Endothelial cell of umbilical vein (primary cell): Measurements from ENCODE around the gene ZNF688.

Experiments
- EZH2 ChIP-seq: IDR thresholded peaks from 2 replicates; pipeline ENCODE4 v1.6.1; 2012; ENCODE audit warnings: borderline replicate concordance, low read depth, mild to moderate bottlenecking, moderate library complexity, low read length, inconsistent platforms; ENCODE audit not compliant: severe bottlenecking
- FOS ChIP-seq: IDR thresholded peaks from 2 replicates; pipeline ENCODE4 v1.6.1; 2011; ENCODE audit warnings: mild to moderate bottlenecking, low read length, moderate library complexity, borderline replicate concordance; ENCODE audit not compliant: insufficient read depth
- GATA2 ChIP-seq: IDR thresholded peaks from 2 replicates; pipeline ENCODE4 v1.7.0; 2011; ENCODE audit warnings: low read depth, mild to moderate bottlenecking, moderate library complexity, mixed read lengths, low read length; ENCODE audit not compliant: insufficient read length, insufficient read depth
- JUN ChIP-seq: IDR thresholded peaks from 2 replicates; pipeline ENCODE4 v1.6.1; 2011; ENCODE audit warnings: borderline replicate concordance, low read depth; ENCODE audit not compliant: insufficient read length, insufficient read depth
- POLR2A ChIP-seq: IDR thresholded peaks from 2 replicates; pipeline ENCODE4 v1.6.1; 2012; ENCODE audit warnings: low read depth, mild to moderate bottlenecking, control low read depth, low read length
- POLR2AphosphoS5 ChIP-seq: IDR thresholded peaks from 2 replicates; pipeline ENCODE4 v1.6.1; 2012; ENCODE audit warnings: low read depth, mild to moderate bottlenecking, control low read depth, low read length, moderate library complexity; ENCODE audit not compliant: insufficient read depth
- TF ChIP-seq, protein P1 (sequence below), 2 donors: IDR thresholded peaks; 1 replicate in 1 of 2; 2 replicates in 1 of 2; pipeline ENCODE4 v1.5.1; 2011; ENCODE audit warnings: low read length in 2 of 2, mild to moderate bottlenecking in 2 of 2, moderate library complexity in 2 of 2, control low read depth in 1 of 2, inconsistent platforms in 1 of 2, low read depth in 1 of 2; ENCODE audit not compliant: insufficient read depth in 1 of 2; ENCODE audit errors: extremely low read depth in 1 of 2
- TF ChIP-seq, protein P2 (sequence below): IDR thresholded peaks from 2 replicates; pipeline ENCODE4 v1.6.1; 2011; ENCODE audit not compliant: insufficient read depth, insufficient read length

DNA sequence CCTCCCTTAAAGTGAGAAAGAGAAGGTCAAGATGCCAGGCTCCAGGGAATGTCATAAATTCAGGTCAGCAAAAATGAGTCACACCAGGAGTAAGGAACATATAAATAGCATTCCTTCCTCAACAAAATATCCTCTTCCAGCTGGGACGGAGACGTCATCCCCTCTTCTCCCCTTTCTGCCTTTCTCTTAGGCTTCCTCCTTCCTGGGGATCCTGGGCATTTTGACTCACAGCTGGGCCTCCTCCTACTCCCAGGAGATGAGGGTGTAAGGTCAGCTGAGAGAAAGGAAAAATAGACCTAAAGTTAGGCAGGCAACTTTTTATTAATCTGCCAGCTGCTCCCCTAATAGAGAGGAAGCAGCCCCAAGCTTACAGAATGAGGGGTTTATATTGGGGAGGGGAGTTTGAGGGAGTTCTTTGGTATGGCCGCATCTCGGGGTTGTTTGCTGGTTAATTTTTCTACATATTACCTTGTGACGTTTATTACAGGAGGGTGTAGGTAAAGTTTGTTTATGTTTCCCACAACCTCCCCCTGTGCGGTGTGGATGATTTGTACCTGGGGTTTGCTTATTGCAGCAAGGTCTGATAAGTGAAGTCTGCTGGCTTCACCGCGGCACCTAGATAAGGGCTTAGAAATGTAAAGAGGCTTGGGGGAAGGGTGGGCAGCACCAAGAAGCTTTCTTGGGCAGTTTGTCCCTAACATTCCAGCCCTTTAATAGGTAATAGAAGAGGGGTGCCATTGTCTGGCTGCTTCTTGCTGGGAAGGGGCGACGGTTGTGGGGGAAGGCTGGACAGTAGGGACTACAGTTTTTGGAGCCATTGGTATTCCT lies 29.8 kb downstream of the ZNF688 start:
- no peak for TF ChIP-seq POLR2AphosphoS5
- TF ChIP-seq, protein P1, sequence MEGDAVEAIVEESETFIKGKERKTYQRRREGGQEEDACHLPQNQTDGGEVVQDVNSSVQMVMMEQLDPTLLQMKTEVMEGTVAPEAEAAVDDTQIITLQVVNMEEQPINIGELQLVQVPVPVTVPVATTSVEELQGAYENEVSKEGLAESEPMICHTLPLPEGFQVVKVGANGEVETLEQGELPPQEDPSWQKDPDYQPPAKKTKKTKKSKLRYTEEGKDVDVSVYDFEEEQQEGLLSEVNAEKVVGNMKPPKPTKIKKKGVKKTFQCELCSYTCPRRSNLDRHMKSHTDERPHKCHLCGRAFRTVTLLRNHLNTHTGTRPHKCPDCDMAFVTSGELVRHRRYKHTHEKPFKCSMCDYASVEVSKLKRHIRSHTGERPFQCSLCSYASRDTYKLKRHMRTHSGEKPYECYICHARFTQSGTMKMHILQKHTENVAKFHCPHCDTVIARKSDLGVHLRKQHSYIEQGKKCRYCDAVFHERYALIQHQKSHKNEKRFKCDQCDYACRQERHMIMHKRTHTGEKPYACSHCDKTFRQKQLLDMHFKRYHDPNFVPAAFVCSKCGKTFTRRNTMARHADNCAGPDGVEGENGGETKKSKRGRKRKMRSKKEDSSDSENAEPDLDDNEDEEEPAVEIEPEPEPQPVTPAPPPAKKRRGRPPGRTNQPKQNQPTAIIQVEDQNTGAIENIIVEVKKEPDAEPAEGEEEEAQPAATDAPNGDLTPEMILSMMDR (IDR thresholded peaks at IDR 0.05; ENCODE audit: extremely low read depth in 1 of 2, insufficient read depth in 1 of 2, low read depth in 1 of 2, low read length in 2 of 2), result no peak
- TF ChIP-seq POLR2A, result no peak
- TF ChIP-seq JUN, result peak; percentile 73
- TF ChIP-seq EZH2, result no peak
- no peak for TF ChIP-seq GATA2
- TF ChIP-seq FOS, result peak; percentile 60
- TF ChIP-seq, protein P2, sequence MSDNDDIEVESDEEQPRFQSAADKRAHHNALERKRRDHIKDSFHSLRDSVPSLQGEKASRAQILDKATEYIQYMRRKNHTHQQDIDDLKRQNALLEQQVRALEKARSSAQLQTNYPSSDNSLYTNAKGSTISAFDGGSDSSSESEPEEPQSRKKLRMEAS, result no peak
